GM21526 (cell line): ENCODE data around the gene PNMA8A.

ENCODE experiments used
- ATAC-seq: cut with Tn5 transposase; IDR thresholded peaks from one replicate; pipeline ENCODE4 v1.9.1; 2021; ENCODE audit warnings: moderate library complexity; ENCODE audit not compliant: unreplicated experiment, low FRiP score

The PNMA8A gene

DNA sequence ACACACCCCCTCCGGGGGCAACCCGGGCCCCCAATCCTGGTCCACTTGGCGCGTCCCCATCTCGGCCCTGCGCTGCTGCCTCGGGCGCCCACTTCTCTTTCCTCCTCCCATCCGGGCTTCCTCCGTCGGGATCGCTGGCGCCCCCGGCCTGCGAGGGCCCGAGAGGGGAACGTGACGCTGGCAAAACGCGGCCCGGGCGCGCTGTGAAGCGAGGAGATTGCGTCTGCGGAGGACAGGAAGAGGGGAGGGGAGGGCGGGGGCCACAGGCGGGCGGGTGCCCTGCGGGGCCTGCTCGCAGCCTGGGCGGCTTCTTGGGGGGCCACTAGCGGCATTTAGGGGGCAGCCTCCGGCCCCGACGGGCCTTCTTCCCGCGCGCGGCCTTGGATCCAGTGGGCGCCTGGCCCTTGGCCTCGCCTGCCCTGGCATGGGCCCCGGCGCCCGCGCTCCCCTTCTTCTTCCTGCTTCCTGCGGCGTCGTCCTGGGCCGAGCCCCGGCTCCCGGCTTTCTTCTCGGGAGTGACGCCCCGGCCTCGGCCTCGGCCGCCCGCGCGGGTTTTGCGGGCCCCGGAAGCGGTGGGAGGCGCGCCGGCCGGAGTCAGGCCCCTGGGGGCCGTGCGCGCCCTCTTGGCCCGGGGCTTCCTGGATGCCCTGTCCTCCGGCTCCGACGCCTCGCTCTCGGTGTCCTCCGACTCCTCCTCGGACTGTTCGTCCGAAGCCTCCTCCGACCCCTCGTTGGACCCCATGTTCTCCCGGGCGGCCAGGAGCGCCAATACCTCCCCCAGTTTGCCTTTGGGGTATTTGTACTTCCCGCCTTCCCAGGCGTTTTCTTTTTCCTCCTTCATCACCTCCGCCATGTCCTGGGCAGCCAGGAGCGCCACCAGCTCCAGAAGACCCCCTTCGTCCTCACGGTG lies 22.1 kb upstream of the PNMA8A start:
- no peak for ATAC-seq

DNA sequence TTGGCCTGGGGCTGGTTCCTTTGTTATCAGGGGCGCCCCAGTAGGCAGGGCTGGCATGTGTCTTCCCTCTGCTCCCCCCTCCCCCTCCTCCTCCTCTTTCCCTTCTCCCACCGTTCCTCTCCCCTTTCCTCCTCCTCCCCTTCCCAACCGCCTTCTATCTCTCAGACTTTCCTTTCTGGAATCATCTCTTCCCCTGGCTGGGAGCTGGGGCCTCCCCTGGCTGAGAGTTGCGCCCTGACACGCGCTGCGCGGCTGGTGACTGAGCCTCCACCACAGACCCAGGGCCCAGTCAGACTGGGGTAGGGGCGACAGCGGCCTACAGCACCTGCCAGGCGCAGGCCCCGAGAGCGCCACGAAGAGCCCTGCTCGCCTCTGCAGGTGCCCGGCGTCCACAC lies 21.5 kb upstream of the PNMA8A start:
- ATAC-seq = no peak

GRCh38 chr19:46491975-46492682 lies 20.8 kb upstream of the PNMA8A start:
- ATAC-seq = no peak

GRCh38 chr19:46490774-46491173 lies 19.4 kb upstream of the PNMA8A start:
- no peak for ATAC-seq

GRCh38 chr19:46489445-46490272 lies 18.3 kb upstream of the PNMA8A start:
- no peak for ATAC-seq

- no peak for ATAC-seq
Observed at GRCh38 chr19:46488551-46488950, 17.2 kb upstream of the PNMA8A start.

GRCh38 chr19:46487802-46488445 lies 16.6 kb upstream of the PNMA8A start:
- no peak for ATAC-seq

DNA sequence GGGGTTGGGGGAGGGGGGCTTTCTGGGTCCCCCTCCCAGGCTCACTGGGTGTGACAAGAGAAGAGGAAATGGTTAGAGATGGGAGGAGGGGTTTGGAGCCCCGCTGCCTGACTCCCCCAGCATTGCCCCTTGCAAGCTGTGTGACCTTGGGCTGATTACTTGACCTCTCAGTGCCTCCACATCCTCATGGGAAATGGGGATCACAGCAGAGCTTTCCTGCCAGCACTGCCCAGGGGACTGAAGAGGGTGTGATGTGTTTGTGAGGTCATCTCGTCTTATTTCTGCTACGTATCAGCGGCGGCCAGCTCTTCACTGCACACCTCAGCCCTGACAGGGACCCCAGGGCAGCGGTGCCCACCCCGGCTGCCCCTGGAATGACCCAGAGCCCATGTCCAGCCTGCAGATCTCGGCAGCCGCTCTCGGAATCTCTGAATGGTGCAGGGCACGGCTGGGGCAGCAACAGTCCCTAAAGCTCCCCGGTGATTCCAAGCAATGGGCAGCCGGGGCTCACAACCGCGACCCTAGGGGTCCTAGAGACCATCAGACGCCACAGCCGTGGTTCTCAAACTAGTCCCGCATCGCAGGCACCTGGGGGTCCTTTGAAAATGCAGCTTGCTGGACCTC lies 15.9 kb upstream of the PNMA8A start:
- ATAC-seq = no peak

GRCh38 chr19:46486358-46486757 lies 15.0 kb upstream of the PNMA8A start:
- no peak for ATAC-seq

GRCh38 chr19:46484656-46485055 lies 13.3 kb upstream of the PNMA8A start:
- ATAC-seq = no peak

DNA sequence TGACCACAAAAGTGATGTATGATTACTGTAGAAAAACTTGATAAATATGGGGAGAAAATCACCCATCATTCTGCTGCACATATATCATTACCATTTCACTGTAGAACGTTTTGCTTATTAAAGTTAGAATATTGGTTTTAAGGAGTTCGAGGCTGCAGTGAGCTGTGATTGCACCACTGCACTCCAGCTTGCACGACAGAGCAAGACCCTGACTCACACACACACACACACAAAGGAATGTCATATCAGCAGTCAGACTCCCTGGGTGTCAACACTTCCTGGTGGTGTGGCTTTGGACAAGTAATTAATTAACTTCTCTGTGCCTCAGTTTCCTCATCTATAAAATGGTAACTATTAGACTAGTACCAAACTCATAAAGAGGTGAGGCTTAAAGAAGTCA lies 11.3 kb upstream of the PNMA8A start:
- ATAC-seq = no peak

DNA sequence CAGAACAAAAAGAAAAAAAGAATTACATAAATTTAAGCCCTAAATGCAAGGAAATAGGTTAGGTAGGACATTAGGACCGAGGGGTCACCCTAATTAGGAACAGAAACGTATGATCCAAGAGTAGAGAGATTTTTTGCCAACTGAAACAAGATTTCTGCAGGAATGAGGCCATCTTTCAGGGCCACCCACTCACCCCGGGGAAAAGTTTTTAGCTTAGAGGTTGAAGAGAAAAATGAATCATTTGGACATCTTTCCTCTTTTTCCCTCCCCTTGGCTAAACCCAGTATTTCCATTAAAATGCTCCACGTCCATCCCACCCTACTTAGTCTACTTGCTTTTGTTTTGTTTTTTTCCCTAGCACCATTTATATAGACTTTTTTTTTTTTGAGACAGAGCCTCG lies 10.6 kb upstream of the PNMA8A start:
- ATAC-seq = no peak

GRCh38 chr19:46481223-46481848 lies 10.0 kb upstream of the PNMA8A start:
- no peak for ATAC-seq

GRCh38 chr19:46480415-46480814 lies 9.1 kb upstream of the PNMA8A start:
- ATAC-seq = no peak

DNA sequence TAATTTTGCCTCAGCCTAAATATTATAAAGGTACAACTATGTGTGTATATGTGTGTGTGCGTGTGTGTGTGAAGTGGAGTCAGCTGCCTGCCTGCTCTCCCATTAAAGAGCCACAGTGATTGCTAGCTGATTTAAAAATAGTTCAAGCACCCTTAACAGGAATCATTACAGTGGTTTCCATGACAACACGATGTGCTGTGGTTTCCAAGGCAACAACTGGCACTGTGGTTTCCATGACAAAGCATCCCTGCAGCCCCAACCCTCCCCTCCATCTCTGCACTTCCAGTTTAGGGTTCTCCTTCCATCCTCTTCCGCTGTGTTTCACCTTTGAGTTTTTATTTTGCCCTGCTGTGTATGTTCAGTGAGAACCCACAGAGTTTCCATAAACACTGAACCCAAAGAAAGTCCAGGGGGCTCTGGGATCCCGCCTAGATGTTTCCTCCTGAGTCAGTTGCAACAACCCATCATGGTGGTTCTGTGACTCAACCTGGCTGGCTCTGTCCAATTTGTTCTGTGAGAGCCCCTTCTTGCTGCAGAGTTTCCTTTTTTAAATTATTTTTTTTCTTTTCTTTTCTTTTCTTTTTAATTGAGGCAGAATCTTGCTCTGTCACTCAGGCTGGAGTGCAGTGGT lies 7.1 kb upstream of the PNMA8A start:
- no peak for ATAC-seq

DNA sequence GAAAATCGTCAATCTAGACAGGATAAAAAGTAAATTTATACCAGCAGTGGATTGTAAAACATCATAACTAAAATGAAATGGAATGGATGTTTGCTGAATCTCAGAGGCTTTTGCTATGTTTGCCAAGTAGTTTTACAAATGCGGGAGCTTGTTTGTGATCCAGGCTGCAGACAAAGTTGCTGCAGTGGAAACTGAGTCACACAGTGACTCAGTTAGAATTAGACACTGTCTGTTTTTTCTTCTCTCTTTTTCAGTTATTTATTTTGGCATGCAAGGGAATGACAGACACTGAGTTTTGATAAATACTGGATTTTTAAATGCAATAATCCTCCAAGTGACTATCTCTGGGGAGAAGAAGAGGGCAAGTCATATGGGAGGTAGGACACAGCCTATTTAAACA lies 4.6 kb upstream of the PNMA8A start:
- ATAC-seq = no peak

GRCh38 chr19:46474211-46474610 lies 2.8 kb upstream of the PNMA8A start:
- ATAC-seq = no peak

DNA sequence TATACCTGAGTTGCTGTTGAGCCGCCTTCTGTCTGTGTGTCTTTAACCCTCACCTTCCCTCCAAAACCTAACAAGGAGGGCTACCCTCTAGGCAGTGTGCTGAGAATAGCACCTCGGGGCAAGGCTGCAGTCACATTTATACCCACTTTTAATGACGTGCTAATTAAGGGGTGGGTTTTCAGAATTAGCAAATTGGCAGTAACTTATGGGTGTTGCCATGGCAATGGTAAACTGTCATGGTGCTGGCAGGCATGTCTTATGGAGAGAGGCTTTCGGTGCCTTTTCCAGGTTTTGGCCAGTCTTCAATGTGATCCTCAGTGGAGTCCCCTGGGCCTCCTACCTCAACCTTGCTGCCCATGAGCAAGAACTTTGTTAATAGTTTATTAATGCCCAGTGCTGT lies 1.2 kb upstream of the PNMA8A start:
- no peak for ATAC-seq

- no peak for ATAC-seq
Observed at GRCh38 chr19:46471811-46472543, 614 bp upstream of the PNMA8A start.
